Measurements from ENCODE around the gene ZCCHC7.

DNA sequence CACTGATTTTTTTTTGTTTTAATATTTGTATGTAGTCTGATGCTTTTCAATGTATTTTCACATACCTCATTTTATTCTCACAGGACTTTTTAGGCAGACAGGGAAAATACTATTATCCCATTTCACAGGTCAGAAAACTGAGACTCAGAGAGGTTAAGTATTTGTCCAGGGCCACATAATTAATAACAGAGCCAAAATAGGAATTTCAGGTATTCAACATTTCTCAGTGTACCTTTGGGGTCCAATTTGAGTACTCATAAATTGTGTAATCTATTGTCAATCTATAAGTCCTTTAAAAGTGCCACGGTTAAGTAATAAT, 181.4 kb downstream of the ZCCHC7 start:
- no peak for TF ChIP-seq POLR2A (IDR thresholded peaks at IDR 0.05)
- TF ChIP-seq, protein P1, sequence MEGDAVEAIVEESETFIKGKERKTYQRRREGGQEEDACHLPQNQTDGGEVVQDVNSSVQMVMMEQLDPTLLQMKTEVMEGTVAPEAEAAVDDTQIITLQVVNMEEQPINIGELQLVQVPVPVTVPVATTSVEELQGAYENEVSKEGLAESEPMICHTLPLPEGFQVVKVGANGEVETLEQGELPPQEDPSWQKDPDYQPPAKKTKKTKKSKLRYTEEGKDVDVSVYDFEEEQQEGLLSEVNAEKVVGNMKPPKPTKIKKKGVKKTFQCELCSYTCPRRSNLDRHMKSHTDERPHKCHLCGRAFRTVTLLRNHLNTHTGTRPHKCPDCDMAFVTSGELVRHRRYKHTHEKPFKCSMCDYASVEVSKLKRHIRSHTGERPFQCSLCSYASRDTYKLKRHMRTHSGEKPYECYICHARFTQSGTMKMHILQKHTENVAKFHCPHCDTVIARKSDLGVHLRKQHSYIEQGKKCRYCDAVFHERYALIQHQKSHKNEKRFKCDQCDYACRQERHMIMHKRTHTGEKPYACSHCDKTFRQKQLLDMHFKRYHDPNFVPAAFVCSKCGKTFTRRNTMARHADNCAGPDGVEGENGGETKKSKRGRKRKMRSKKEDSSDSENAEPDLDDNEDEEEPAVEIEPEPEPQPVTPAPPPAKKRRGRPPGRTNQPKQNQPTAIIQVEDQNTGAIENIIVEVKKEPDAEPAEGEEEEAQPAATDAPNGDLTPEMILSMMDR (IDR thresholded peaks at IDR 0.05 in 4 of 5, conservative IDR thresholded peaks at IDR 0.05 in 1 of 5) = no peak

All from gastrocnemius medialis (tissue), 4 donors.